Caki2 (cell line): ENCODE data around the gene LRP3. TPM values are rescaled to one million over a fixed set of nuclear protein-coding genes. Genes with fewer than 3 reads are reported as not detected.

ENCODE experiments used
- DNase-seq: peaks from one replicate; pipeline ENCODE4 v3.0.0-alpha.2; 2015; ENCODE audit warnings: low read depth
- in situ Hi-C: cut with HindIII; loops from 2 replicates; pipeline ENCODE4 v1.10.0; 2016; ENCODE audit warnings: low sequenced_read_pairs, low pct_unique_long_range_greater_than_20kb, mixed read lengths
- total RNA-seq: library from RNA; depleted of rRNA; stranded (reverse); fragments of >200 nt; shearing (Covaris generic); gene quantifications from 2 replicates; pipeline ENCODE4 v1.2.3, GENCODE V29; 2014; ENCODE audit warnings: low replicate concordance

Gene LRP3
- total RNA-seq, 1 experiment from 2014 or later: 53.6 TPM

- in situ Hi-C loops: no loop called here
Measured at GRCh38 chr19:33227242-33227650, 33.1 kb downstream of the LRP3 start.

GRCh38 chr19:33227870-33228599, 33.9 kb downstream of the LRP3 start:
- in situ Hi-C loops: no loop called here
- DNase-seq: no peak

More at GRCh38 chr19:33227242-33227650, 33.1 kb downstream of the LRP3 start:
- DNase-seq: no peak

- no peak for DNase-seq
- in situ Hi-C loops: no loop called here
Measured at GRCh38 chr19:33229962-33230361, 35.8 kb downstream of the LRP3 start.

GRCh38 chr19:33231511-33231910, 37.4 kb downstream of the LRP3 start:
- no peak for DNase-seq
- in situ Hi-C loops: no loop called here

- in situ Hi-C loops: no loop called here
- DNase-seq: no peak
Measured at GRCh38 chr19:33232656-33233055, 38.5 kb downstream of the LRP3 start.

- in situ Hi-C loops: no loop called here
- DNase-seq: no peak
Measured at GRCh38 chr19:33233056-33233873, 39.1 kb downstream of the LRP3 start.

GRCh38 chr19:33234092-33234491, 40.0 kb downstream of the LRP3 start:
- in situ Hi-C loops: no loop called here
- no peak for DNase-seq

- in situ Hi-C loops: no loop called here
Measured at GRCh38 chr19:33234736-33235135, 40.6 kb downstream of the LRP3 start.

GRCh38 chr19:33235269-33235995, 41.3 kb downstream of the LRP3 start:
- peak; percentile 54 for DNase-seq
- in situ Hi-C loops: no loop called here

More at GRCh38 chr19:33234736-33235135, 40.6 kb downstream of the LRP3 start:
- DNase-seq: no peak

- in situ Hi-C loops: no loop called here
- no peak for DNase-seq
Measured at GRCh38 chr19:33235996-33236350, 41.8 kb downstream of the LRP3 start.

GRCh38 chr19:33236696-33237390, 42.7 kb downstream of the LRP3 start:
- no peak for DNase-seq
- in situ Hi-C loops: no loop called here

- DNase-seq: no peak
- in situ Hi-C loops: no loop called here
Measured at GRCh38 chr19:33238481-33239149, 44.5 kb downstream of the LRP3 start.

GRCh38 chr19:33239223-33239975, 45.3 kb downstream of the LRP3 start:
- no peak for DNase-seq
- in situ Hi-C loops: no loop called here

- DNase-seq: no peak
- in situ Hi-C loops: no loop called here
Measured at GRCh38 chr19:33240181-33240771, 46.1 kb downstream of the LRP3 start.

GRCh38 chr19:33241091-33241529, 47.0 kb downstream of the LRP3 start:
- in situ Hi-C loops: no loop called here
- no peak for DNase-seq

- in situ Hi-C loops: no loop called here
- no peak for DNase-seq
Measured at GRCh38 chr19:33241530-33242101, 47.5 kb downstream of the LRP3 start.

- no peak for DNase-seq
- in situ Hi-C loops: no loop called here
Measured at GRCh38 chr19:33242131-33242530, 48.0 kb downstream of the LRP3 start.
